ENCODE results near the gene IVD. TPM values are rescaled to one million over a fixed set of nuclear protein-coding genes. Genes with fewer than 3 reads are reported as not detected.
A peak's percentile ranks its signal among the peaks of the same experiment; 100 is the strongest.

Gene IVD
- total and polyA plus RNA-seq, 7 experiments from 2014 or later, result 27.1 to 81.8 (median 50.4) TPM

- POLR2A ChIA-PET, result no interaction called here
Measured at GRCh38 chr15:40416056-40416455, 10.5 kb downstream of the IVD start.

GRCh38 chr15:40418126-40418525, 12.5 kb downstream of the IVD start:
- Mint-ChIP-seq H3K9me3 (no peaks in the 10 kb centered on the region), H3K36me3 (peaks cover 0 to 8% (median 3%) of the 10 kb centered on the region in 5 donors), H3K4me1 (peaks cover 0 to 7% (median 4%) of the 10 kb centered on the region in 7 donors), H3K4me3 (no peak overlapping the region), H3K27me3 (no peaks in the 10 kb centered on the region), H3K27ac (peak overlapping the region in 2 of 9 donors; percentile 47 to 80)
- H3K27ac ChIP-seq (ENCODE audit: low read depth, low read length), result no peak overlapping the region
- intact Hi-C loops (cut with micrococcal nuclease), result no loop called here
- H3K4me3 ChIP-seq (ENCODE audit: low read length), result no peak overlapping the region
- H3K36me3 ChIP-seq (ENCODE audit: control insufficient read depth in 2 of 3, insufficient read depth in 3 of 3, low read length in 3 of 3), result peaks cover 4 to 45% (median 4%) of the 10 kb centered on the region in 3 experiments
- ChIA-PET POLR2A (no interaction called here), CTCF (interaction anchor here (0.9 to 11.1 kb wide), 4 partner anchors 28 to 111 kb away, joined by 3 to 107 read pairs (median 4); partner anchors contain the start of gene CCDC9B)
- DNase-seq (no peak), ATAC-seq (no peak)
- peaks cover 0 to 3% of the 10 kb centered on the region in 2 donors for H3K4me1 ChIP-seq (ENCODE audit: control insufficient read depth in 2 of 2, insufficient read depth in 2 of 2, low read length in 2 of 2)
- H3K9me3 ChIP-seq (ENCODE audit: control insufficient read depth in 2 of 3, low read length in 3 of 3), result no peaks in the 10 kb centered on the region
- H3K27me3 ChIP-seq (ENCODE audit: control insufficient read depth in 2 of 2, insufficient read depth in 2 of 2, low read length in 2 of 2), result no peaks in the 10 kb centered on the region

More at GRCh38 chr15:40416056-40416455, 10.5 kb downstream of the IVD start:
- no peak overlapping the region for H3K4me3 Mint-ChIP-seq
- Histone ChIP-seq H3K4me1 (ENCODE audit: control insufficient read depth in 2 of 2, insufficient read depth in 2 of 2, low read length in 2 of 2) (no peaks in the 10 kb centered on the region), H3K4me3 (ENCODE audit: low read length) (no peak overlapping the region), H3K36me3 (ENCODE audit: control insufficient read depth in 2 of 3, insufficient read depth in 3 of 3, low read length in 3 of 3) (peaks cover 8 to 66% (median 13%) of the 10 kb centered on the region in 3 experiments), H3K27ac (ENCODE audit: low read depth, low read length) (no peak overlapping the region), H3K27me3 (ENCODE audit: control insufficient read depth in 2 of 2, insufficient read depth in 2 of 2, low read length in 2 of 2) (no peaks in the 10 kb centered on the region), H3K9me3 (ENCODE audit: control insufficient read depth in 2 of 3, low read length in 3 of 3) (no peaks in the 10 kb centered on the region)
- DNase-seq (no peak), ATAC-seq (no peak)
- H3K9me3 Mint-ChIP-seq, result no peaks in the 10 kb centered on the region
- H3K27me3 Mint-ChIP-seq, result no peaks in the 10 kb centered on the region
- H3K27ac Mint-ChIP-seq, result peak overlapping the region in 1 of 9 donors; percentile 74
- peaks cover 0 to 6% (median 0%) of the 10 kb centered on the region in 7 donors for H3K4me1 Mint-ChIP-seq
- intact Hi-C loops (cut with micrococcal nuclease), result no loop called here
- CTCF ChIA-PET, result interaction anchor here (11.1 kb wide), 1 partner anchor 75 kb away, joined by 107 read pairs; the partner anchor contains the start of gene CCDC9B
- peaks cover 2 to 20% (median 14%) of the 10 kb centered on the region in 5 donors for H3K36me3 Mint-ChIP-seq

- Histone ChIP-seq H3K4me1 (ENCODE audit: control insufficient read depth in 2 of 2, insufficient read depth in 2 of 2, low read length in 2 of 2) (peaks cover 0 to 3% of the 10 kb centered on the region in 2 donors), H3K27ac (ENCODE audit: low read depth, low read length) (no peak overlapping the region), H3K4me3 (ENCODE audit: low read length) (no peak overlapping the region), H3K36me3 (ENCODE audit: control insufficient read depth in 2 of 3, insufficient read depth in 3 of 3, low read length in 3 of 3) (peaks cover under 1 to 25% (median 4%) of the 10 kb centered on the region in 3 experiments), H3K27me3 (ENCODE audit: control insufficient read depth in 2 of 2, insufficient read depth in 2 of 2, low read length in 2 of 2) (no peaks in the 10 kb centered on the region), H3K9me3 (ENCODE audit: control insufficient read depth in 2 of 3, low read length in 3 of 3) (no peaks in the 10 kb centered on the region)
- Mint-ChIP-seq H3K4me3 (no peak overlapping the region), H3K4me1 (peaks cover 0 to 7% (median 3%) of the 10 kb centered on the region in 7 donors), H3K27me3 (no peaks in the 10 kb centered on the region), H3K36me3 (peaks cover 0 to 16% (median 5%) of the 10 kb centered on the region in 5 donors), H3K9me3 (no peaks in the 10 kb centered on the region), H3K27ac (peak overlapping the region in 2 of 9 donors; percentile 15 to 21)
- no peak for ATAC-seq
- ChIA-PET POLR2A (no interaction called here), CTCF (interaction anchor here (0.7 to 11.1 kb wide), 5 partner anchors 13 to 288 kb away, joined by 4 to 107 read pairs (median 5); partner anchors contain the start of gene CCDC9B)
- intact Hi-C loops (cut with micrococcal nuclease), result loop anchor here (5.0 kb wide), 3 partner anchors 38 to 733 kb away; partner anchors contain the start of gene KNSTRN (in 1 of the 2)
- no peak for DNase-seq
Measured at GRCh38 chr15:40420071-40420713, 14.6 kb downstream of the IVD start.

GRCh38 chr15:40420793-40421192, 15.2 kb downstream of the IVD start:
- no peaks in the 10 kb centered on the region for H3K9me3 Mint-ChIP-seq
- H3K4me1 Mint-ChIP-seq, result peaks cover 0 to 7% (median 0%) of the 10 kb centered on the region in 7 donors
- Histone ChIP-seq H3K27ac (ENCODE audit: low read depth, low read length) (no peak overlapping the region), H3K9me3 (ENCODE audit: control insufficient read depth in 2 of 3, low read length in 3 of 3) (no peaks in the 10 kb centered on the region), H3K4me1 (ENCODE audit: control insufficient read depth in 2 of 2, insufficient read depth in 2 of 2, low read length in 2 of 2) (peaks cover 0 to 3% of the 10 kb centered on the region in 2 donors), H3K4me3 (ENCODE audit: low read length) (no peak overlapping the region), H3K36me3 (ENCODE audit: control insufficient read depth in 2 of 3, insufficient read depth in 3 of 3, low read length in 3 of 3) (peaks cover 0 to 19% (median 2%) of the 10 kb centered on the region in 3 experiments), H3K27me3 (ENCODE audit: control insufficient read depth in 2 of 2, insufficient read depth in 2 of 2, low read length in 2 of 2) (no peaks in the 10 kb centered on the region)
- no peaks in the 10 kb centered on the region for H3K27me3 Mint-ChIP-seq
- intact Hi-C loops (cut with micrococcal nuclease), result loop anchor here (5.0 kb wide), 3 partner anchors 38 to 733 kb away; partner anchors contain the start of gene KNSTRN (in 1 of the 2)
- ChIA-PET CTCF (interaction anchor here (0.7 to 11.1 kb wide), 6 partner anchors 13 to 288 kb away, joined by 4 to 107 read pairs (median 4); partner anchors contain the start of gene CCDC9B), POLR2A (no interaction called here)
- ATAC-seq, result no peak
- peaks cover 0 to 10% (median 4%) of the 10 kb centered on the region in 5 donors for H3K36me3 Mint-ChIP-seq
- no peak overlapping the region for H3K27ac Mint-ChIP-seq
- no peak overlapping the region for H3K4me3 Mint-ChIP-seq
- no peak for DNase-seq

- Mint-ChIP-seq H3K4me1 (peaks cover 0 to 7% (median 0%) of the 10 kb centered on the region in 7 donors), H3K4me3 (peak overlapping the region in 1 of 10 donors; percentile 4), H3K36me3 (peaks cover 0 to 8% (median 4%) of the 10 kb centered on the region in 5 donors), H3K27me3 (no peaks in the 10 kb centered on the region), H3K9me3 (no peaks in the 10 kb centered on the region), H3K27ac (peak overlapping the region in 1 of 9 donors; percentile 32)
- H3K4me1 ChIP-seq (ENCODE audit: control insufficient read depth in 2 of 2, insufficient read depth in 2 of 2, low read length in 2 of 2), result peaks cover 0 to 3% of the 10 kb centered on the region in 2 donors
- peak; percentile 97 for ATAC-seq
- H3K9me3 ChIP-seq (ENCODE audit: control insufficient read depth in 2 of 3, low read length in 3 of 3), result no peaks in the 10 kb centered on the region
- intact Hi-C loops (cut with micrococcal nuclease), result loop anchor here (1.0 to 5.0 kb wide), 9 partner anchors 16 to 734 kb away; partner anchors contain the start of genes IVD (in 1 of the 2) and KNSTRN (in 1 of the 2)
- ChIA-PET CTCF (interaction anchor here (0.6 to 11.1 kb wide), 12 partner anchors 9 to 142 kb away, joined by 3 to 107 read pairs (median 5); partner anchors contain the start of genes CCDC9B and INAFM2), POLR2A (interaction anchor here (0.6 to 0.7 kb wide), 2 partner anchors 53 to 77 kb away, joined by 3 read pairs; no protein-coding TSS in a partner anchor)
- H3K36me3 ChIP-seq (ENCODE audit: control insufficient read depth in 2 of 3, insufficient read depth in 3 of 3, low read length in 3 of 3), result peaks cover 0 to 12% (median 0%) of the 10 kb centered on the region in 3 experiments
- H3K4me3 ChIP-seq (ENCODE audit: low read length), result peak overlapping the region; percentile 19
- no peak overlapping the region for H3K27ac ChIP-seq (ENCODE audit: low read depth, low read length)
- peak; percentile 59 to 84 (median 73) for DNase-seq
- no peaks in the 10 kb centered on the region for H3K27me3 ChIP-seq (ENCODE audit: control insufficient read depth in 2 of 2, insufficient read depth in 2 of 2, low read length in 2 of 2)
Measured at GRCh38 chr15:40421246-40422157, 15.9 kb downstream of the IVD start.
